ENCODE results near the gene CRLF1.
"Not testable (repeated sequence)": the region's sequence is repeated elsewhere in the genome, so short reads cannot be mapped to it uniquely, and the experiment has no call there.

The CRLF1 gene

GRCh38 chr19:18608102-18608804 is 1.7 kb upstream of the CRLF1 start:
- DNase-seq, result no peak

GRCh38 chr19:18607226-18608101 is 865 bp upstream of the CRLF1 start:
- peak; percentile 43 for DNase-seq

- DNase-seq, result no peak
These were observed 886 bp downstream of the CRLF1 start for GRCh38 chr19:18605546-18606280.

GRCh38 chr19:18605196-18605545 is 1.4 kb downstream of the CRLF1 start:
- DNase-seq, result no peak

GRCh38 chr19:18604820-18605159 is 1.8 kb downstream of the CRLF1 start:
- DNase-seq, result no peak

- DNase-seq, result no peak
These were observed 2.4 kb downstream of the CRLF1 start for GRCh38 chr19:18603958-18604819.

- DNase-seq, result peak; percentile 56
These were observed 3.2 kb downstream of the CRLF1 start for GRCh38 chr19:18603255-18603957.

- DNase-seq, result no peak
These were observed 4.7 kb downstream of the CRLF1 start for GRCh38 chr19:18601875-18602274.

GRCh38 chr19:18600692-18601397 is 5.8 kb downstream of the CRLF1 start:
- DNase-seq, result not testable (repeated sequence)

- no peak for DNase-seq
These were observed 7.1 kb downstream of the CRLF1 start for GRCh38 chr19:18599485-18599884.

GRCh38 chr19:18597809-18598660 is 8.6 kb downstream of the CRLF1 start:
- DNase-seq, result no peak

- peak; percentile 89 for DNase-seq
These were observed 9.8 kb downstream of the CRLF1 start for GRCh38 chr19:18596752-18597157.

- no peak for DNase-seq
These were observed 11.1 kb downstream of the CRLF1 start for GRCh38 chr19:18595475-18595874.

- DNase-seq, result peak; percentile 38
These were observed 11.7 kb downstream of the CRLF1 start for GRCh38 chr19:18594824-18595373.

GRCh38 chr19:18594096-18594823 is 12.3 kb downstream of the CRLF1 start:
- DNase-seq, result peak; percentile 77

GRCh38 chr19:18593367-18594095 is 13.1 kb downstream of the CRLF1 start:
- no peak for DNase-seq

GRCh38 chr19:18592732-18593131 is 13.9 kb downstream of the CRLF1 start:
- DNase-seq, result not testable (repeated sequence)

- DNase-seq, result no peak
These were observed 14.7 kb downstream of the CRLF1 start for GRCh38 chr19:18591735-18592385.

Data from NCI-H146 (cell line).